ENCODE data around the gene SNX22. TPM values are rescaled to one million over a fixed set of nuclear protein-coding genes. Genes with fewer than 3 reads are reported as not detected.

The SNX22 gene
- total RNA-seq, 2 experiments from 2014 or later = 0.59 to 0.79 TPM

- Mint-ChIP-seq H3K27ac (no peak overlapping the region), H3K36me3 (ENCODE audit: low read depth) (peaks cover 43% of the 10 kb centered on the region), H3K4me1 (no peaks in the 10 kb centered on the region), H3K9me3 (ENCODE audit: low read depth) (no peaks in the 10 kb centered on the region), H3K4me3 (no peak overlapping the region), H3K27me3 (no peaks in the 10 kb centered on the region)
- ChIA-PET POLR2A (no interaction called here), CTCF (interaction anchor here (0.6 kb wide), 1 partner anchor 529 kb away, joined by 3 read pairs; no protein-coding TSS in a partner anchor)
- DNase-seq (no peak), ATAC-seq (no peak)
- intact Hi-C loops (cut with DNase I, micrococcal nuclease) = no loop called here
These were observed 15.2 kb upstream of the SNX22 start for GRCh38 chr15:64136347-64136746.

- no peak for ATAC-seq
- intact Hi-C loops (cut with DNase I, micrococcal nuclease) = no loop called here
- H3K36me3 Mint-ChIP-seq (ENCODE audit: low read depth) = peaks cover 42% of the 10 kb centered on the region
- no peak for DNase-seq
- no peaks in the 10 kb centered on the region for H3K4me1 Mint-ChIP-seq
- no peak overlapping the region for H3K4me3 Mint-ChIP-seq
- CTCF ChIA-PET = interaction anchor here (0.6 to 1.1 kb wide), 2 partner anchors 17 to 530 kb away, joined by 3 read pairs; no protein-coding TSS in a partner anchor
- no peaks in the 10 kb centered on the region for H3K27me3 Mint-ChIP-seq
- no peak overlapping the region for H3K27ac Mint-ChIP-seq
- no peaks in the 10 kb centered on the region for H3K9me3 Mint-ChIP-seq (ENCODE audit: low read depth)
- POLR2A ChIA-PET = no interaction called here
These were observed 14.2 kb upstream of the SNX22 start for GRCh38 chr15:64137226-64137833.

GRCh38 chr15:64138331-64138941 is 13.1 kb upstream of the SNX22 start:
- ChIA-PET CTCF (no interaction called here), POLR2A (no interaction called here)
- Mint-ChIP-seq H3K27ac (no peak overlapping the region), H3K27me3 (no peaks in the 10 kb centered on the region), H3K4me3 (no peak overlapping the region), H3K36me3 (ENCODE audit: low read depth) (peaks cover 39% of the 10 kb centered on the region), H3K9me3 (ENCODE audit: low read depth) (no peaks in the 10 kb centered on the region), H3K4me1 (no peaks in the 10 kb centered on the region)
- intact Hi-C loops (cut with DNase I, micrococcal nuclease) = no loop called here
- no peak for DNase-seq
- ATAC-seq = no peak

- POLR2A ChIA-PET = interaction anchor here (0.6 kb wide), 1 partner anchor 1022 kb away, joined by 4 read pairs; no protein-coding TSS in a partner anchor
- no peaks in the 10 kb centered on the region for H3K9me3 Mint-ChIP-seq (ENCODE audit: low read depth)
- CTCF ChIA-PET = interaction anchor here (1.2 kb wide), 1 partner anchor 9 kb away, joined by 6 read pairs; the partner anchor contains the start of gene SNX22
- DNase-seq (no peak), ATAC-seq (no peak)
- H3K27ac Mint-ChIP-seq = no peak overlapping the region
- H3K4me3 Mint-ChIP-seq = no peak overlapping the region
- intact Hi-C loops (cut with DNase I, micrococcal nuclease) = no loop called here
- H3K36me3 Mint-ChIP-seq (ENCODE audit: low read depth) = peaks cover 24% of the 10 kb centered on the region
- no peaks in the 10 kb centered on the region for H3K4me1 Mint-ChIP-seq
- H3K27me3 Mint-ChIP-seq = no peaks in the 10 kb centered on the region
These were observed 9.6 kb upstream of the SNX22 start for GRCh38 chr15:64141798-64142512.

GRCh38 chr15:64143276-64143675 is 8.3 kb upstream of the SNX22 start:
- Mint-ChIP-seq H3K27me3 (no peaks in the 10 kb centered on the region), H3K36me3 (ENCODE audit: low read depth) (peaks cover 19% of the 10 kb centered on the region), H3K4me1 (no peaks in the 10 kb centered on the region), H3K4me3 (no peak overlapping the region), H3K27ac (peak overlapping the region; percentile 29), H3K9me3 (ENCODE audit: low read depth) (no peaks in the 10 kb centered on the region)
- intact Hi-C loops (cut with DNase I, micrococcal nuclease) = no loop called here
- POLR2A ChIA-PET = no interaction called here
- ATAC-seq (no peak), DNase-seq (no peak)
- CTCF ChIA-PET = interaction anchor here (1.6 kb wide), 1 partner anchor 10 kb away, joined by 9 read pairs; no protein-coding TSS in a partner anchor

- ChIA-PET POLR2A (no interaction called here), CTCF (interaction anchor here (1.6 kb wide), 1 partner anchor 9 kb away, joined by 9 read pairs; no protein-coding TSS in a partner anchor)
- Mint-ChIP-seq H3K27ac (no peak overlapping the region), H3K4me1 (no peaks in the 10 kb centered on the region), H3K9me3 (ENCODE audit: low read depth) (no peaks in the 10 kb centered on the region), H3K4me3 (no peak overlapping the region), H3K27me3 (no peaks in the 10 kb centered on the region), H3K36me3 (ENCODE audit: low read depth) (peaks cover 18% of the 10 kb centered on the region)
- no peak for ATAC-seq
- DNase-seq = no peak
- intact Hi-C loops (cut with DNase I, micrococcal nuclease) = no loop called here
These were observed 7.4 kb upstream of the SNX22 start for GRCh38 chr15:64144192-64144564.

- H3K4me3 Mint-ChIP-seq = no peak overlapping the region
- H3K4me1 Mint-ChIP-seq = peaks cover 5% of the 10 kb centered on the region
- intact Hi-C loops (cut with DNase I, micrococcal nuclease) = no loop called here
- H3K27ac Mint-ChIP-seq = no peak overlapping the region
- CTCF ChIA-PET = interaction anchor here (0.6 to 1.6 kb wide), 4 partner anchors 9 to 540 kb away, joined by 3 to 9 read pairs (median 3); no protein-coding TSS in a partner anchor
- ATAC-seq = no peak
- POLR2A ChIA-PET = no interaction called here
- no peaks in the 10 kb centered on the region for H3K9me3 Mint-ChIP-seq (ENCODE audit: low read depth)
- no peak for DNase-seq
- H3K36me3 Mint-ChIP-seq (ENCODE audit: low read depth) = peaks cover 18% of the 10 kb centered on the region
- H3K27me3 Mint-ChIP-seq = peaks cover 2% of the 10 kb centered on the region
These were observed 6.8 kb upstream of the SNX22 start for GRCh38 chr15:64144565-64145281.

- Mint-ChIP-seq H3K27ac (no peak overlapping the region), H3K4me3 (no peak overlapping the region), H3K4me1 (peaks cover 9% of the 10 kb centered on the region), H3K36me3 (ENCODE audit: low read depth) (peaks cover 16% of the 10 kb centered on the region), H3K27me3 (peaks cover 4% of the 10 kb centered on the region), H3K9me3 (ENCODE audit: low read depth) (no peaks in the 10 kb centered on the region)
- ATAC-seq (no peak), DNase-seq (no peak)
- CTCF ChIA-PET = interaction anchor here (0.7 to 1.1 kb wide), 3 partner anchors 14 to 664 kb away, joined by 3 read pairs; no protein-coding TSS in a partner anchor
- POLR2A ChIA-PET = interaction anchor here (1.0 to 1.1 kb wide), 2 partner anchors 15 to 17 kb away, joined by 3 to 4 read pairs; partner anchors contain the start of gene PPIB
- intact Hi-C loops (cut with DNase I, micrococcal nuclease) = no loop called here
These were observed 5.5 kb upstream of the SNX22 start for GRCh38 chr15:64146041-64146440.

- Mint-ChIP-seq H3K4me1 (peaks cover 9% of the 10 kb centered on the region), H3K27ac (no peak overlapping the region), H3K9me3 (ENCODE audit: low read depth) (no peaks in the 10 kb centered on the region), H3K36me3 (ENCODE audit: low read depth) (peaks cover 12% of the 10 kb centered on the region), H3K27me3 (peaks cover 4% of the 10 kb centered on the region), H3K4me3 (no peak overlapping the region)
- ATAC-seq = no peak
- intact Hi-C loops (cut with DNase I, micrococcal nuclease) = no loop called here
- ChIA-PET POLR2A (no interaction called here), CTCF (interaction anchor here (1.1 to 1.3 kb wide), 2 partner anchors 33 to 581 kb away, joined by 3 read pairs; no protein-coding TSS in a partner anchor)
- DNase-seq = no peak
These were observed 5.0 kb upstream of the SNX22 start for GRCh38 chr15:64146520-64146884.

GRCh38 chr15:64146885-64147681 is 4.4 kb upstream of the SNX22 start:
- ChIA-PET POLR2A (interaction anchor here (0.6 kb wide), 1 partner anchor 81 kb away, joined by 3 read pairs; no protein-coding TSS in a partner anchor), CTCF (interaction anchor here (1.1 to 1.3 kb wide), 2 partner anchors 34 to 581 kb away, joined by 3 read pairs; no protein-coding TSS in a partner anchor)
- H3K27ac Mint-ChIP-seq = no peak overlapping the region
- no peak overlapping the region for H3K4me3 Mint-ChIP-seq
- peaks cover 4% of the 10 kb centered on the region for H3K27me3 Mint-ChIP-seq
- peaks cover 9% of the 10 kb centered on the region for H3K4me1 Mint-ChIP-seq
- H3K9me3 Mint-ChIP-seq (ENCODE audit: low read depth) = no peaks in the 10 kb centered on the region
- ATAC-seq (no peak), DNase-seq (no peak)
- peaks cover 7% of the 10 kb centered on the region for H3K36me3 Mint-ChIP-seq (ENCODE audit: low read depth)
- intact Hi-C loops (cut with DNase I, micrococcal nuclease) = no loop called here
